ENCODE data around the gene LGALS8. TPM values are rescaled to one million over a fixed set of nuclear protein-coding genes. Genes with fewer than 3 reads are reported as not detected.
A peak's percentile ranks its signal among the peaks of the same experiment; 100 is the strongest.

Gene LGALS8
- 10 to 100 TPM; 18.5 to 55.1 (median 27.2) TPM for total RNA-seq
- 10 to 100 TPM; 18.8 to 30.7 TPM for polyA plus RNA-seq

GRCh38 chr1:236523704-236524141 lies at the start of gene LGALS8:
Gene LGALS8, plus strand, starts transcription at chr1:236523982. Its CDS starts 2,089 bp downstream, at chr1:236526071.
- Histone ChIP-seq H3K4me3 (peak within 1 kb of the TSS; percentile 84 to 98 (median 96)), H3K27me3 (no peaks in the 10 kb centered on the region), H3K4me1 (peaks cover 8 to 11% (median 8%) of the 10 kb centered on the region in 3 donors), H3K36me3 (peaks cover 0 to 8% (median 3%) of the 10 kb centered on the region in 3 donors), H3K9me3 (no peaks in the 10 kb centered on the region), H3K27ac (peak within 1 kb of the TSS; percentile 85 to 95 (median 90))
- DNase-seq, result peak; percentile 83 to 95 (median 87)
- no peak for FAIRE-seq
- peak; percentile 91 to 95 (median 94) for ATAC-seq
- 1% methylated on average over 31 to 35 of the region's 35 CpGs for WGBS, 2 donors
- no peak for TF ChIP-seq CTCF (IDR thresholded peaks at IDR 0.05)
- intact Hi-C loops (cut with DNase I), result no loop called here

GRCh38 chr1:236476019-236476418 lies 47.8 kb upstream of the LGALS8 start:
- ATAC-seq (no peak), DNase-seq (no peak), FAIRE-seq (no peak)
- WGBS, 2 donors, result 90 to 95% methylated on average over 5 of the region's 5 CpGs
- intact Hi-C loops (cut with DNase I), result no loop called here
- H3K9me3 ChIP-seq, result no peaks in the 10 kb centered on the region
- TF ChIP-seq CTCF (IDR thresholded peaks at IDR 0.05), result no peak
- no peak overlapping the region for H3K27ac ChIP-seq
- no peaks in the 10 kb centered on the region for H3K4me1 ChIP-seq
- H3K4me3 ChIP-seq, result no peak overlapping the region
- no peaks in the 10 kb centered on the region for H3K27me3 ChIP-seq
- H3K36me3 ChIP-seq, result no peaks in the 10 kb centered on the region

GRCh38 chr1:236480758-236481436 lies 42.9 kb upstream of the LGALS8 start:
- H3K27ac ChIP-seq, result no peak overlapping the region
- no peak for TF ChIP-seq CTCF (IDR thresholded peaks at IDR 0.05)
- peak in 3 of 4 donors; percentile 50 to 75 (median 72) for ATAC-seq
- WGBS, 2 donors, result 57 to 68% methylated on average over 5 of the region's 5 CpGs
- H3K4me3 ChIP-seq, result no peak overlapping the region
- H3K27me3 ChIP-seq, result no peaks in the 10 kb centered on the region
- FAIRE-seq, result no peak
- H3K9me3 ChIP-seq, result no peaks in the 10 kb centered on the region
- no peaks in the 10 kb centered on the region for H3K36me3 ChIP-seq
- intact Hi-C loops (cut with DNase I), result loop anchor here in 1 of 3 donors (5.0 kb wide), 1 partner anchor 369 kb away; no protein-coding TSS in a partner anchor
- peak in 4 of 6 donors; percentile 10 to 48 (median 26) for DNase-seq
- H3K4me1 ChIP-seq, result no peaks in the 10 kb centered on the region

DNA sequence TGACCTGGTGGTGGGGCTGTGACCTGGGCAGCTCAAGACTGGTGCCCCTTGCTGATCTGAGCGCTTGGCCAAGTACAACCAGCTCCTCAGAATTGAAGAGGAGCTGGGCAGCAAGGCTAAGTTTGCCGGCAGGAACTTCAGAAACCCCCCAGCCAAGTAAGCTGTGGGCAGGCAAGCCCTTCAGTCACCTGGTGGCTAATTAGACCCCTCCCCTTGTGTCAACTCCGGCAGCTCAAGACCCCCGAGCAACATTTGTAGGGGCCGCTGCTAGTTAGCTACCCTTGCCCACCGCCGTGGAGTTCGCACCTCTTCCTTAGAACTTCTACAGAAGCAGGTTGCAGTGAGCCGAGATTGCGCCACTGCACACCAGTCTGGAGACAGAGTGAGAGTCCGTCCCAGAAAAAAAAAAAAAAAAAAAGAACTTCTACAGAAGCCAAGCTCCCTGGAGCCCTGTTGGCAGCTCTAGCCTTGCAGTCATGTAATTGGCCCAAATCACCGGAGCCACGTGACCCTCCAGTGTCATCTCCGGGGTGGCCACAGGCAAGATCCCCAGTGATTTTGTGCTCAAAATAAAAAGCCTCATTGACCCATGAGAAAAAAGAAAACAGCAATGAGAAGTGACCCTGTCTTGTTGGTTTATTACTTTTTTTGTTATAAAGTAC lies 39.3 kb upstream of the LGALS8 start:
- WGBS, 2 donors, result 93 to 97% methylated on average over 14 of the region's 14 CpGs
- H3K27ac ChIP-seq, result no peak overlapping the region

More for the DNA sequence above, 39.3 kb upstream of the LGALS8 start:
- TF ChIP-seq CTCF (IDR thresholded peaks at IDR 0.05), result no peak
- intact Hi-C loops (cut with DNase I), result loop anchor here in 1 of 3 donors (5.0 kb wide), 1 partner anchor 372 kb away; no protein-coding TSS in a partner anchor
- Histone ChIP-seq H3K4me1 (no peaks in the 10 kb centered on the region), H3K9me3 (no peaks in the 10 kb centered on the region), H3K4me3 (no peak overlapping the region), H3K36me3 (no peaks in the 10 kb centered on the region), H3K27me3 (no peaks in the 10 kb centered on the region)
- DNase-seq (no peak), FAIRE-seq (no peak), ATAC-seq (no peak)

All from pancreas (tissue), 10 donors.